Caki2 (cell line): Measurements from ENCODE around the gene THSD4. TPM values are rescaled to one million over a fixed set of nuclear protein-coding genes. Genes with fewer than 3 reads are reported as not detected.
A peak's percentile ranks its signal among the peaks of the same experiment; 100 is the strongest.

Source experiments
- DNase-seq: peaks from one replicate; pipeline ENCODE4 v3.0.0-alpha.2; 2015; ENCODE audit warnings: low read depth
- in situ Hi-C: cut with HindIII; loops from 2 replicates; pipeline ENCODE4 v1.10.0; 2016; ENCODE audit warnings: low sequenced_read_pairs, low pct_unique_long_range_greater_than_20kb, mixed read lengths
- total RNA-seq: library from RNA; depleted of rRNA; stranded (reverse); fragments of >200 nt; shearing (Covaris generic); gene quantifications from 2 replicates; pipeline ENCODE4 v1.2.3, GENCODE V29; 2014; ENCODE audit warnings: low replicate concordance

The THSD4 gene
- total RNA-seq, 1 experiment from 2014 or later: 9.0 TPM

- DNase-seq: peak; percentile 81
- in situ Hi-C loops: no loop called here
These were observed 21.9 kb upstream of the THSD4 start for GRCh38 chr15:71093054-71094024.

- in situ Hi-C loops: no loop called here
- DNase-seq: no peak
These were observed 21.1 kb upstream of the THSD4 start for GRCh38 chr15:71094137-71094536.

DNA sequence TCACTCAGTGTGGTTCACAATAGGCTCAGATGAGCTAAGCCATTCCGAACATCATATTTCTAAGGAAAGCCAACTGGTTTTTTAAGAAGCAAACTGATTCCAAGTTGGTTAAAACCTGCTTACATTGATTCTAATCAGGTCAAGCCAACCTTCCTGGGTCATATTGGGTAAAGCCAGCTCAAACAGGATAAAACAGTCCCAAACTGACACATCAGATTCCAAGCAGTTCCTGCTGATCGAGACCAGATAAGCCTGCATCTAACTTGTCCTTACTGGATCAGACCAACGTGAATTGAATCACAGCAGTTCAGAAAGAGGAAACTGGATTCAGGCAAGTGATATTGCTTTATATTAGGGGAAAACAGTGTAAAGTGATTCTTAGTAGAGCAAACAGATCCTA lies 18.6 kb upstream of the THSD4 start:
- DNase-seq: no peak
- in situ Hi-C loops: no loop called here

GRCh38 chr15:71097890-71098289 lies 17.4 kb upstream of the THSD4 start:
- in situ Hi-C loops: no loop called here
- DNase-seq: no peak

DNA sequence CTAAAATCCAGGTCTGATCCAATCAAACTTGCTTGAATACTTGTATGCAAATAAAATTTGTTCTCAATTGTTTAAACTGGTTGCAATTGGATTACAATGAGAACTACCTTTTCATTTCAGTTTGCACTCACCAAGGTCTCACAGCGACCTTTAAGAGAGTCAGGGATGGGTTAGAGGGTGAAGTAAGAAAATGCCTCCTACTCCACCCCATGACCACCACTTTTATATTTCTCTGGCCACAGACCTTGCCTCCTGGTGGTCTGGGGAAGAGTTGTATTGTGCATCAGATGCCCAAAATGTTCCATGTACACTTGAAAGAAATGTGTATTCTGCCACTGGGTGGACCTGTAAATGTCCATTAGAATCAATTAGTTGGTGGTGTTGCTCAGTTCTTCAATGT lies 16.4 kb upstream of the THSD4 start:
- in situ Hi-C loops: no loop called here
- no peak for DNase-seq

- in situ Hi-C loops: no loop called here
- DNase-seq: no peak
These were observed 12.1 kb upstream of the THSD4 start for GRCh38 chr15:71103102-71103676.

DNA sequence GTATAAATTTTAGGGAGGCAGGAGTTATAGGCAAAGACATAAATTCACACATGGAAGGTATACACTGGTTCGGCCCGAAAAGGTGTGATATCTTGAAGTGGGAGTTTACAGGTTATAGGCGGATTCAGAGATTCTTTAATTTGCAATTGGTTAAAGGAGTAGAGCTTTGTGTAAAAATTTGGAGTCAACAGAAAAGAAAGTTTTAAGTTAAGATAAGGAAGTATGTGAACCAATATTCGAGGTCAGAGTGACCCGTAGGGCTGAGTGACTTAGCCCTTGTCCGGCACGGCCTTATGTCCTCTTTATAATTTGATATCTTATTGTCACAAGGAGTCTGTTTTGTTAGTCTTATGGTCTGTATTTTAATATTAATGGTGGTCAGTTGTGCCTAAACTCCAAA lies 10.6 kb upstream of the THSD4 start:
- no peak for DNase-seq
- in situ Hi-C loops: no loop called here

- no peak for DNase-seq
- in situ Hi-C loops: no loop called here
These were observed 9.8 kb upstream of the THSD4 start for GRCh38 chr15:71105444-71105843.

DNA sequence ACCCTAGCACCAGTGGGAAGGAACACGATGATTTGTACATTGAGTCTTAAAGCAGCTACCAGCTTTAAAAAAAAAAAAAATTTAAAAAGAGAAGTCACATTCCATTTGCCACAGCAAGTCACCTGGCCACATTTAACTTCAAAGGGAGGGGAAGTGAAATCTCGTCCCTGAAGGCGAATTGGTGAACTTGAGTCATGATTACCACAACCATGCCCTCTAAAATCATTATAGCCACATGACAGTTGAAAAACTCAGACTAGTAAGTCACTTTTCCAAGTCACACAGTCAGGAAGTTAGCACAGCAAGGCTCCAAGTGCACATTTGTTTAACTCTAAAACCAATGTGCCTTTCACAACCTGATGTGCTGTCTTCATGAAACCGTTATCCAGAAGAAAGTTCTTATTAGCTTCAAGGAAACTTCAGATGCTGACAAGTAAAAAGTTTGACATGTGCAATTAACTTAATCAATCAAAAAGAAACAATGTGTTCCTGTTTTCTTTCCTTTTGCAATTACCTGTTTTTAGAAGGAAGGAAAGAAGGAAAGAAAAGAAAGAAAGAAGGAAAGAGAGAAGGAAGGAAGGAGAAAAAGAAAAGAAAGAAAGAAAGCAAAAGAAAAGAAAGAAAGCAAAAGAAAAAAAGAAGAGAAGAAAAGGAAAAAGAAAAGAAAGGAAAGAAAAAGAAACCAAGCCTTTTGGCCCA lies 8.3 kb upstream of the THSD4 start:
- in situ Hi-C loops: no loop called here
- DNase-seq: no peak

DNA sequence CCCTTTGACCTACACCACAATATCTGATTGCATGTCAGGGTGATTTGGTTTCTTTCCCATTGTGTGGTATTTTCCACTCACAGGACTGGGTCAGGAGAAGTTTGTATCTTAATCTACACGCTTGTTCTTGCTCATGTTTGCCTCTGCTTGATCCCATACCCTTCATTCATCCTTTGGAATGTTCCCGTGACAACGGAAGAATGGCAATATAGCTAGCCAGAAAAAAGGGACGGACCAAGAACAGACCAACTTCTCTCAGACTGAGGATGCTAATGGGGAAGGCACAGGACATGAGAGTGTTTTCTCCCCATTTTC lies 7.8 kb upstream of the THSD4 start:
- in situ Hi-C loops: no loop called here
- DNase-seq: no peak

DNA sequence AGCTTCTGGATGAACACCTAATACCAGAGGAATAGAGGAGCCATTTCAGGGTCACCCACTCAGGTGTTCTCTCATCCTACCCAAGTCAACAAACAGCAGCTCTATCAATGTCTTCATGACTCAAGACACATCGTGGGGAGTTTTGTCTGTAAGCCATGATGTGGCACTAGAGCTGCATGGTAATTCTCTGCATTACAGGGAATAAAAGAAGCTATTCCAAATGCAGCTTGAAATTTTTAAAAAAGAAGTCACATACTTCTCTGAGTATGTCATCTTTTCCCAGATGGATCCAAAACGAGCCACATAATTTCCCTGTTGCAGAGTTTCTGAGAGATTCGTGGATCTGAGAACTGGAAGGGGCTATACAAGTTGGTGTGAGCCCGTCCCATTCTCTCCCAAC lies 6.1 kb upstream of the THSD4 start:
- in situ Hi-C loops: no loop called here

GRCh38 chr15:71109905-71110304 lies 5.4 kb upstream of the THSD4 start:
- DNase-seq: no peak
- in situ Hi-C loops: no loop called here

More for the DNA sequence above, 6.1 kb upstream of the THSD4 start:
- DNase-seq: no peak

DNA sequence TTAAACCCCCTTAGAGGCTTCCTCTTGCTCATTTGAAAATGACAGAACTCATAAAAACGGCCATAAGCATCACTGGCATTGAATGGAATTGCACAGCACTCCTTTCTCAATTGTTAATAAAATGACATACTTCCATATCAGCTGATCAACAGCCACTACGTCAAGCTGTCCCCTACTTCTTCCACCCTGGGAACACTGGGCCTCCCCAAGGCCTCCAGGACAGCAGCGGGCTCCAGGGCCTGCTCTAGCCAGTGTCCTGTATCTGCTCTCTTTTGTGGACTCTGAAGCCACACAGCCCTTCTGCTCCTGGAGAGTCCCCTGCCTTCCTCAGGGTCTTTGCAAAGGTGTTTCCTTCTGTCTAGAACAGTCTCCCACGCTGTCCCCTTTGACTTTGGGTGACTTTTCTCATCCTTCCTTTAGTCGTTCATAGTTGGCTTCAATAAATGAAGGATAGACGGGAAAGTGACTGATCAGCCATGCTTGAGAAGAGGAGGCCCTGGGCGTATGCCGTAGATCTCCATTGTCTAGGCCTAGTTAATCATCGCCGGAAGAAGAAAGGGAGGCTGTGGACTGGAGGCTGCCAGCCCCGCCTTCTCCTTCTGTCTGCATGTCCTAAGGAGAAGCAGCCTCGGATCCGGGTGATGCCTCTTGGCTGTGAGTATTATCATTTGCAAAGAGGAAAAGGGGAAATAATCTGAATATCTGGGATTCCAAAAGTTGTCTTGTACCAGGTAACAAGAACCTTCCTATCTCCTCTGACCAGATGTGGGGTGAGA lies 4.7 kb upstream of the THSD4 start:
- DNase-seq: no peak
- in situ Hi-C loops: no loop called here

GRCh38 chr15:71111181-71111565 lies 4.1 kb upstream of the THSD4 start:
- in situ Hi-C loops: no loop called here

DNA sequence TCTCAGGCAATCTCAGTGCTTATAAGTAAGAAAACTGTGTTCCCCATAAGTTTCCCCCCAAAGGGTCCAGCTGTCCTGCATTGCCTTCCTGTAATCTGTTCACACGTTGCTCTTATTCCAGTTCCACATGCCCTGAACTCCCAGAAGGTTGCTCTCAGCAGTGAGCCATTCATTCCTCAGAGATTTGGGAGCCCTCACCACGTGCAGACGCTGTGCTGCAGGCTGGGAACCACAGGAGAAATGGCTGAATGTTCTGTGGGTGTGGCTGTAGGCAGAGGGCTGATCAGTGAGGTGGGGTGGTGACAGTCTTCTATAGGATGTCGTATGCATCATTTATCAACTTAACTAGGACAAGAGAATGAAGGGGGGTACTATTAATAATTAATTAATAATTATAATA lies 3.3 kb upstream of the THSD4 start:
- in situ Hi-C loops: no loop called here
- no peak for DNase-seq

More at GRCh38 chr15:71111181-71111565, 4.1 kb upstream of the THSD4 start:
- DNase-seq: no peak

DNA sequence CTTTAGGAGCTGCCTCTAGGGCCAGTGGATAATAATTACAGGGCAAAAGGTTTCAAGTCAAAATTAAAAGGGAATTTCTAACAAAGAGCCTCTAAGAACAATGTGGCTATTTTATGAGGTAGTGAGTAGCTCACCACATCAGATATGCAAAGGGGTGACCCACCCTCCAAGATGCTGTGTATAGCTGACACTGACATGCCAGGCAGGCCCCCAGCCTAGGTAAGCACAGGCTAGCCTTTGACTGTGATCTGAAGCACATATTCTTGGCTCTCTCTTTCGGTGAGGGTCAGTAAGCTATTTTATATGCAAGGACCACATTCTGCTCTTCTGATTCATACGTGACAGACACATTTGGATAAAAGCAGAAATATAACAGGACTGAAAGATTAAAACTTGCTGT lies 2.8 kb upstream of the THSD4 start:
- no peak for DNase-seq
- in situ Hi-C loops: no loop called here

DNA sequence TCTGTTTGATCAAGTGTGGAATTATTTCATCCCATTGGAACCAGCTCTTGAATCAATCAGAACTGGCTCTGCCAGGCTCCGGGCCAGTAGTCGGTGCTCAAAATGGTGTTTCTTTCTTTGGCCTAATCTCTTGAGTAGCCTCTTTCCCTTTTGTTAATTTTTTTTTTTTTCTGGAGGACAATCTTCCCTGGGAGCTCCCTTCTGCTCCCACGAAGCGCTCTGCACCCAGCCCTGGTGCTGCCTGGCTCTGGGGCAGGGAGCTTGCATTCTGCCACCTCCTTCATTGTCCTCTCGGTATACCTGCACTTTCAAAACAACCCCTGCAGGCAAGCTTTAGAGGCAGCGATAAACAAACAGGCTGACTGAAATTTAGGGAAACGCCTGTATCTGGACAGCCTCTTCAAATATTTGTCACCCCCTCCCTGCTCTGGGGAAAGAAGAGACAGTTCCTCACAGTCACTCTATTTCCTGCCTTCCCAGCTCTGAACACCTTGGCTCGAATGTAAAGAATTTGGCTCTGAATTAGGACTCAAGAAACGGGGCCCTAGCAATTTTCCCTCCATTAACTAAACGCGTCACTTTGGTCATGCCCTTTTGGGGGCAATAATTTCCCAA lies 1.1 kb upstream of the THSD4 start:
- DNase-seq: no peak
- in situ Hi-C loops: no loop called here
